ENCODE measurements around the gene NUP62. TPM values are rescaled to one million over a fixed set of nuclear protein-coding genes. Genes with fewer than 3 reads are reported as not detected.

The NUP62 gene
- total RNA-seq, 1 donor from 2014 or later, result 36.5 TPM

- peak; percentile 95 for DNase-seq
- intact Hi-C loops (cut with DNase I), result no loop called here
- H3K4me1 ChIP-seq, result peaks cover 45% of the 10 kb centered on the region
- peak overlapping the region; percentile 70 for H3K4me3 ChIP-seq
- H3K27ac ChIP-seq, result peak overlapping the region; percentile 85
- no peaks in the 10 kb centered on the region for H3K27me3 ChIP-seq (ENCODE audit: low read depth)
- peaks cover 15% of the 10 kb centered on the region for H3K36me3 ChIP-seq
- H3K9me3 ChIP-seq, result no peaks in the 10 kb centered on the region
- peak; percentile 85 to 89 for ATAC-seq
- TF ChIP-seq CTCF (IDR thresholded peaks at IDR 0.05), result peak; percentile 12
Observed at GRCh38 chr19:49869484-49870308, 59.6 kb downstream of the NUP62 start.

GRCh38 chr19:49869009-49869483 is 60.3 kb downstream of the NUP62 start:
- H3K27me3 ChIP-seq (ENCODE audit: low read depth), result no peaks in the 10 kb centered on the region
- no peak for TF ChIP-seq CTCF (IDR thresholded peaks at IDR 0.05)
- peak overlapping the region; percentile 70 for H3K4me3 ChIP-seq
- H3K27ac ChIP-seq, result peak overlapping the region; percentile 85
- intact Hi-C loops (cut with DNase I), result no loop called here
- no peaks in the 10 kb centered on the region for H3K9me3 ChIP-seq
- peak; percentile 2 to 18 for ATAC-seq
- peaks cover 46% of the 10 kb centered on the region for H3K4me1 ChIP-seq
- no peak for DNase-seq
- peaks cover 22% of the 10 kb centered on the region for H3K36me3 ChIP-seq

GRCh38 chr19:49866933-49867782 is 62.1 kb downstream of the NUP62 start, which contains the start of gene PNKP:
Gene PNKP (minus strand): TSS chr19:49867576. CDS start chr19:49867204, 372 bp downstream.
- peaks cover 38% of the 10 kb centered on the region for H3K36me3 ChIP-seq
- peak within 1 kb of the TSS; percentile 85 for H3K27ac ChIP-seq
- H3K4me3 ChIP-seq, result peak within 1 kb of the TSS; percentile 69
- ATAC-seq, result peak; percentile 80 to 81
- peak; percentile 94 for DNase-seq
- no peaks in the 10 kb centered on the region for H3K9me3 ChIP-seq
- H3K27me3 ChIP-seq (ENCODE audit: low read depth), result no peaks in the 10 kb centered on the region
- no peak for TF ChIP-seq CTCF (IDR thresholded peaks at IDR 0.05)
- intact Hi-C loops (cut with DNase I), result no loop called here
- H3K4me1 ChIP-seq, result peaks cover 46% of the 10 kb centered on the region

- no peak for DNase-seq
- Histone ChIP-seq H3K27me3 (ENCODE audit: low read depth) (no peaks in the 10 kb centered on the region), H3K4me3 (peak overlapping the region; percentile 14), H3K27ac (no peak overlapping the region), H3K36me3 (peaks cover 49% of the 10 kb centered on the region), H3K9me3 (no peaks in the 10 kb centered on the region), H3K4me1 (peaks cover 38% of the 10 kb centered on the region)
- intact Hi-C loops (cut with DNase I), result no loop called here
- ATAC-seq, result no peak
- no peak for TF ChIP-seq CTCF (IDR thresholded peaks at IDR 0.05)
Observed at GRCh38 chr19:49864890-49865289, 64.4 kb downstream of the NUP62 start.

GRCh38 chr19:49863935-49864320 is 65.4 kb downstream of the NUP62 start:
- no peaks in the 10 kb centered on the region for H3K9me3 ChIP-seq
- intact Hi-C loops (cut with DNase I), result no loop called here
- H3K4me3 ChIP-seq, result no peak overlapping the region
- H3K36me3 ChIP-seq, result peaks cover 59% of the 10 kb centered on the region
- H3K4me1 ChIP-seq, result peaks cover 36% of the 10 kb centered on the region
- DNase-seq, result no peak
- ATAC-seq, result no peak
- H3K27me3 ChIP-seq (ENCODE audit: low read depth), result no peaks in the 10 kb centered on the region
- H3K27ac ChIP-seq, result no peak overlapping the region
- TF ChIP-seq CTCF (IDR thresholded peaks at IDR 0.05), result no peak

All from lower lobe of right lung (tissue), 2 donors.